Measurements from ENCODE around the gene ADARB2.

The ADARB2 gene

GRCh38 chr10:1370298-1370697 is 367.0 kb downstream of the ADARB2 start:
- Histone ChIP-seq H3K27me3 (ENCODE audit: insufficient read depth, poor library complexity, severe bottlenecking) (no peaks in the 10 kb centered on the region), H3K4me3 (replicated peaks; ENCODE audit: insufficient read depth, low read length) (no peak overlapping the region), H3K27ac (replicated peaks) (no peak overlapping the region)
- TF ChIP-seq REST (IDR thresholded peaks at IDR 0.05; ENCODE audit: insufficient replicate concordance, low read depth) (no peak), CTCF (IDR thresholded peaks at IDR 0.05; ENCODE audit: insufficient read depth, low read length) (no peak), SPI1 (IDR thresholded peaks at IDR 0.05; ENCODE audit: borderline replicate concordance, low read depth) (peak; percentile 53), GABPA (IDR thresholded peaks at IDR 0.05; ENCODE audit: low read depth) (no peak), POLR2AphosphoS5 (IDR thresholded peaks at IDR 0.05; ENCODE audit: low read depth) (no peak)
- DNase-seq (ENCODE audit: low read depth in 1 of 2, low spot score in 1 of 2) = no peak

- no peak for DNase-seq (ENCODE audit: low read depth in 1 of 2, low spot score in 1 of 2)
- no peak for TF ChIP-seq POLR2AphosphoS5 (IDR thresholded peaks at IDR 0.05; ENCODE audit: low read depth)
- no peak for TF ChIP-seq SPI1 (IDR thresholded peaks at IDR 0.05; ENCODE audit: borderline replicate concordance, low read depth)
- TF ChIP-seq REST (IDR thresholded peaks at IDR 0.05; ENCODE audit: insufficient replicate concordance, low read depth) = no peak
- no peak for TF ChIP-seq GABPA (IDR thresholded peaks at IDR 0.05; ENCODE audit: low read depth)
- no peaks in the 10 kb centered on the region for H3K27me3 ChIP-seq (ENCODE audit: insufficient read depth, poor library complexity, severe bottlenecking)
- H3K4me3 ChIP-seq (replicated peaks; ENCODE audit: insufficient read depth, low read length) = no peak overlapping the region
- H3K27ac ChIP-seq (replicated peaks) = no peak overlapping the region
Measured at GRCh38 chr10:1369665-1370064, 367.7 kb downstream of the ADARB2 start.

- Histone ChIP-seq H3K27ac (replicated peaks) (no peak overlapping the region), H3K4me3 (replicated peaks; ENCODE audit: insufficient read depth, low read length) (no peak overlapping the region), H3K27me3 (ENCODE audit: insufficient read depth, poor library complexity, severe bottlenecking) (no peaks in the 10 kb centered on the region)
- no peak for DNase-seq (ENCODE audit: low read depth in 1 of 2, low spot score in 1 of 2)
- no peak for TF ChIP-seq REST (IDR thresholded peaks at IDR 0.05; ENCODE audit: insufficient replicate concordance, low read depth)
Measured at GRCh38 chr10:1369197-1369596, 368.1 kb downstream of the ADARB2 start.

GRCh38 chr10:1368842-1369171 is 368.5 kb downstream of the ADARB2 start:
- H3K27me3 ChIP-seq (ENCODE audit: insufficient read depth, poor library complexity, severe bottlenecking) = no peaks in the 10 kb centered on the region
- H3K4me3 ChIP-seq (replicated peaks; ENCODE audit: insufficient read depth, low read length) = no peak overlapping the region
- no peak for DNase-seq (ENCODE audit: low read depth in 1 of 2, low spot score in 1 of 2)
- H3K27ac ChIP-seq (replicated peaks) = no peak overlapping the region
- TF ChIP-seq GABPA (IDR thresholded peaks at IDR 0.05; ENCODE audit: low read depth) (no peak), SPI1 (IDR thresholded peaks at IDR 0.05; ENCODE audit: borderline replicate concordance, low read depth) (no peak), CTCF (IDR thresholded peaks at IDR 0.05; ENCODE audit: insufficient read depth, low read length) (peak; percentile 14)

Measured in HL-60 (cell line).